IMR-90 (cell line): ENCODE measurements around the gene TMEM127. TPM values are rescaled to one million over a fixed set of nuclear protein-coding genes. Genes with fewer than 3 reads are reported as not detected.

ENCODE experiments used
- ATAC-seq: fragments of 200-7000 bp; cut with Tn5 transposase; 2 replicates; pipeline ENCODE4 v1.9.1; 2020; ENCODE audit warnings: low read depth, mild to moderate bottlenecking, moderate library complexity
- BruUV-seq: library from RNA; stranded (reverse); fragments of 400-500 nt; replicated peaks from 2 replicates; lab custom pipeline; 2021; lab: Mats Ljungman, UMichigan
- CTCF ChIA-PET: fragments of 300-600 bp; formaldehyde crosslinking; extraction: SDS; loops from one replicate; lab custom pipeline; 2021; ENCODE audit warnings: antibody characterized with exemption; lab: Yijun Ruan, JAX
- POLR2A ChIA-PET: fragments of 300-600 bp; sonication (Branson Sonifier 250); formaldehyde crosslinking; loops from one replicate; lab custom pipeline; 2022; ENCODE audit warnings: antibody characterized with exemption; ENCODE audit not compliant: unreplicated experiment; lab: Charles Lee
- DNase-seq: peaks from one replicate; pipeline ENCODE4 v3.0.0; 2013
- H2AFZ ChIP-seq: replicated peaks from 2 replicates; pipeline ENCODE3; 2013; ENCODE audit warnings: low read length, mild to moderate bottlenecking; ENCODE audit not compliant: poor library complexity
- H2AK5ac ChIP-seq: 2 replicates; pipeline ENCODE4 v1.6.1; 2013; ENCODE audit warnings: low read depth, low read length, inconsistent platforms
- H2AK9ac ChIP-seq: replicated peaks from 2 replicates; pipeline ENCODE3; 2013; ENCODE audit warnings: mild to moderate bottlenecking, low read depth, low read length, moderate library complexity; ENCODE audit not compliant: poor library complexity
- H2BK120ac ChIP-seq: 2 replicates; pipeline ENCODE4 v1.6.1; 2013; ENCODE audit warnings: low read depth, low read length, inconsistent platforms
- H2BK15ac ChIP-seq: 3 replicates; pipeline ENCODE4 v1.6.1; 2013; ENCODE audit warnings: low read depth, low read length, inconsistent platforms
- H2BK20ac ChIP-seq: 2 replicates; pipeline ENCODE4 v1.6.1; 2013; ENCODE audit warnings: low read depth, mild to moderate bottlenecking, inconsistent platforms, low read length, moderate library complexity
- H2BK5ac ChIP-seq: 2 replicates; pipeline ENCODE4 v1.6.1; 2013; ENCODE audit warnings: mild to moderate bottlenecking, low read depth, low read length, inconsistent platforms; ENCODE audit not compliant: poor library complexity, severe bottlenecking
- H3K14ac ChIP-seq: replicated peaks from 2 replicates; pipeline ENCODE4 v1.6.1; 2013; ENCODE audit warnings: low read depth, low read length, inconsistent platforms
- H3K18ac ChIP-seq: 2 replicates; pipeline ENCODE4 v1.6.1; 2013; ENCODE audit warnings: low read depth, low read length, control low read depth
- H3K23ac ChIP-seq: 2 replicates; pipeline ENCODE4 v1.6.1; 2013; ENCODE audit warnings: low read depth, low read length, inconsistent platforms
- H3K27ac ChIP-seq: 2 replicates; pipeline ENCODE4 v1.5.1; 2013; ENCODE audit warnings: mild to moderate bottlenecking, control low read depth, low read length; ENCODE audit not compliant: insufficient read depth
- H3K27me3 ChIP-seq: 2 replicates; pipeline ENCODE4 v1.6.1; 2013; ENCODE audit warnings: low read length; ENCODE audit not compliant: control insufficient read depth, insufficient read depth
- H3K36me3 ChIP-seq: 2 replicates; pipeline ENCODE4 v1.6.1; 2013; ENCODE audit warnings: low read length, mixed read lengths; ENCODE audit not compliant: control insufficient read depth, insufficient read depth
- H3K4ac ChIP-seq: 2 replicates; pipeline ENCODE4 v1.6.1; 2013; ENCODE audit warnings: low read depth, low read length, inconsistent platforms
- H3K4me1 ChIP-seq: 2 replicates; pipeline ENCODE4 v1.6.1; 2013; ENCODE audit warnings: low read length, mixed read lengths; ENCODE audit not compliant: control insufficient read depth, insufficient read depth
- H3K4me2 ChIP-seq: 2 replicates; pipeline ENCODE4 v1.6.1; 2013; ENCODE audit warnings: low read depth, mild to moderate bottlenecking, control low read depth, low read length, moderate library complexity
- H3K4me3 ChIP-seq: 2 replicates; pipeline ENCODE4 v1.5.1; 2013; ENCODE audit warnings: low read depth, mild to moderate bottlenecking, control low read depth, low read length, moderate library complexity; ENCODE audit not compliant: insufficient read depth
- H3K56ac ChIP-seq: 2 replicates; pipeline ENCODE4 v1.6.1; 2013; ENCODE audit warnings: low read length, inconsistent platforms; ENCODE audit not compliant: insufficient read depth; ENCODE audit errors: extremely low read depth
- H3K79me1 ChIP-seq, 2 experiments: 2 replicates each; pipeline ENCODE4 v1.6.1; 2013; ENCODE audit warnings: low read length in 2 of 2, inconsistent platforms in 1 of 2, low read depth in 1 of 2
- H3K9ac ChIP-seq: 2 replicates; pipeline ENCODE4 v1.6.1; 2013; ENCODE audit warnings: low read depth, low read length, control low read depth
- H3K9me1 ChIP-seq: 2 replicates; pipeline ENCODE4 v1.6.1; 2013; ENCODE audit warnings: low read length, inconsistent platforms; ENCODE audit not compliant: insufficient read depth
- H3K9me3 ChIP-seq: 2 replicates; pipeline ENCODE4 v1.6.1; 2013; ENCODE audit warnings: low read length; ENCODE audit not compliant: control insufficient read depth, insufficient read depth
- H4K20me1 ChIP-seq: 2 replicates; pipeline ENCODE4 v1.6.1; 2013; ENCODE audit warnings: low read length, inconsistent platforms; ENCODE audit not compliant: insufficient read depth
- H4K5ac ChIP-seq: 2 replicates; pipeline ENCODE4 v1.6.1; 2013; ENCODE audit warnings: mild to moderate bottlenecking, low read depth, low read length, control low read depth
- H4K8ac ChIP-seq, 2 experiments: 2 replicates each; pipeline ENCODE4 v1.6.1; 2013; ENCODE audit warnings: low read depth in 2 of 2, low read length in 2 of 2, control low read depth in 1 of 2, inconsistent platforms in 1 of 2
- H4K91ac ChIP-seq: 2 replicates; pipeline ENCODE4 v1.6.1; 2013; ENCODE audit warnings: low read depth, low read length, inconsistent platforms; ENCODE audit not compliant: insufficient read depth
- BHLHE40 ChIP-seq: fragments of 150-350 bp; IDR thresholded peaks from 2 replicates; pipeline ENCODE4 v1.6.1; 2016; ENCODE audit warnings: mild to moderate bottlenecking, low read depth, low read length
- CEBPB ChIP-seq: IDR thresholded peaks from 2 replicates; pipeline ENCODE4 v1.6.1; 2012; ENCODE audit warnings: low read depth, low read length, improper control_type of control experiment
- CHD1 ChIP-seq: IDR thresholded peaks from 2 replicates; pipeline ENCODE4 v1.6.1; 2012; ENCODE audit warnings: low read depth, low read length, improper control_type of control experiment
- CTCF ChIP-seq: conservative IDR thresholded peaks from 2 replicates; pipeline ENCODE4 v1.5.1; 2012; ENCODE audit warnings: mild to moderate bottlenecking, low read depth, low read length, improper control_type of control experiment
- ELK1 ChIP-seq: fragments of 150-350 bp; IDR thresholded peaks from 2 replicates; pipeline ENCODE4 v1.6.1; 2016; ENCODE audit warnings: low read depth, mild to moderate bottlenecking, low read length, moderate library complexity, borderline replicate concordance
- FOS ChIP-seq: fragments of 150-350 bp; IDR thresholded peaks from 2 replicates; pipeline ENCODE4 v1.6.1; 2016; ENCODE audit warnings: low read depth, low read length
- MAFK ChIP-seq: IDR thresholded peaks from 2 replicates; pipeline ENCODE4 v1.6.1; 2012; ENCODE audit warnings: low read depth, low read length, improper control_type of control experiment
- MAZ ChIP-seq: IDR thresholded peaks from 2 replicates; pipeline ENCODE4 v1.6.1; 2012; ENCODE audit warnings: low read depth, mild to moderate bottlenecking, low read length, improper control_type of control experiment, moderate library complexity, borderline replicate concordance
- MXI1 ChIP-seq: IDR thresholded peaks from 2 replicates; pipeline ENCODE4 v1.6.1; 2012; ENCODE audit warnings: low read depth, mild to moderate bottlenecking, low read length, moderate library complexity, borderline replicate concordance
- NFE2L2 ChIP-seq: fragments of 150-350 bp; IDR thresholded peaks from 2 replicates; pipeline ENCODE4 v1.6.1; 2016; ENCODE audit warnings: low read depth, mild to moderate bottlenecking, low read length
- POLR2A ChIP-seq: IDR thresholded peaks from 2 replicates; pipeline ENCODE4 v1.6.1; 2012; ENCODE audit warnings: mild to moderate bottlenecking, low read depth, low read length
- RAD21 ChIP-seq: IDR thresholded peaks from 2 replicates; pipeline ENCODE4 v1.6.1; 2012; ENCODE audit warnings: low read length, improper control_type of control experiment
- RCOR1 ChIP-seq: IDR thresholded peaks from 2 replicates; pipeline ENCODE4 v1.6.1; 2012; ENCODE audit warnings: mild to moderate bottlenecking, low read length, improper control_type of control experiment; ENCODE audit not compliant: insufficient replicate concordance
- RFX5 ChIP-seq: IDR thresholded peaks from 2 replicates; pipeline ENCODE4 v1.8.0; 2012; ENCODE audit warnings: low read depth, mild to moderate bottlenecking, low read length, moderate library complexity
- SMC3 ChIP-seq: fragments of 150-350 bp; IDR thresholded peaks from 2 replicates; pipeline ENCODE4 v1.6.1; 2016; ENCODE audit warnings: low read depth, mild to moderate bottlenecking, antibody characterized with exemption, low read length, moderate library complexity
- USF2 ChIP-seq: fragments of 150-350 bp; IDR thresholded peaks from 2 replicates; pipeline ENCODE4 v1.6.1; 2017; ENCODE audit warnings: mild to moderate bottlenecking, antibody characterized with exemption, low read length, low read depth
- WGBS, 2 experiments: methylation state at CpG; one replicate each; pipeline versions ENCODE4 v1.1.5 to v1.1.7; 2013; ENCODE audit warnings: missing lambda C conversion rate in 2 of 2; ENCODE audit not compliant: insufficient read length in 1 of 2; ENCODE audit errors: extremely low coverage in 2 of 2; 5-methylcytosine and 5-hydroxymethylcytosine counted together
- dilution Hi-C: fragments of 300-500 bp; cut with HindIII; formaldehyde crosslinking; loops from one replicate; pipeline ENCODE4 v1.14.3; 2018; ENCODE audit warnings: low sequenced_read_pairs; ENCODE audit not compliant: unreplicated experiment
- in situ Hi-C: fragments of 300-500 bp; cut with MboI; formaldehyde crosslinking; loops from 3 replicates; pipeline ENCODE4 v1.14.3; 2019; ENCODE audit warnings: low sequenced_read_pairs, inconsistent platforms, mixed read lengths
- intact Hi-C: fragments of 100-400 bp; cut with micrococcal nuclease; formaldehyde crosslinking; loops from 2 replicates; pipeline ENCODE4 v1.10.0; 2022
- polyA plus RNA-seq, 3 experiments: library from polyadenylated mRNA; depleted of rRNA; stranded (reverse); fragments of >200 nt; gene quantifications; 2 replicates each; pipeline ENCODE4 v1.2.3, GENCODE V29; 2012; ENCODE audit warnings: low replicate concordance in 1 of 3
- total RNA-seq: library from RNA; depleted of rRNA; stranded (reverse); fragments of >200 nt; gene quantifications from 2 replicates; pipeline ENCODE4 v1.2.3, GENCODE V29; 2012

The TMEM127 gene
- total and polyA plus RNA-seq, 2 of the 4 experiments (the other 2 are of a cell fraction) = 35.7 to 47.6 TPM

GRCh38 chr2:96253006-96253405, 12.8 kb downstream of the TMEM127 start:
- DNase-seq = no peak
- Histone ChIP-seq H3K36me3 (peaks cover 35% of the 10 kb centered on the region), H3K4me3 (no peak overlapping the region), H4K8ac (no peak overlapping the region), H4K20me1 (peaks cover 15% of the 10 kb centered on the region), H4K5ac (no peak overlapping the region), H2AK9ac (no peak overlapping the region), H4K91ac (no peak overlapping the region), H3K9me1 (peaks cover 23% of the 10 kb centered on the region), H3K56ac (no peak overlapping the region), H2BK20ac (no peak overlapping the region), H2AK5ac (no peak overlapping the region), H3K14ac (no peak overlapping the region), H3K9ac (no peak overlapping the region), H3K27ac (no peak overlapping the region), H2BK120ac (no peak overlapping the region), H3K23ac (no peak overlapping the region), H2AFZ (no peak overlapping the region), H3K79me1 (peaks cover 13 to 41% of the 10 kb centered on the region in 2 experiments), H3K4me1 (peaks cover 11% of the 10 kb centered on the region), H2BK15ac (no peak overlapping the region), H3K9me3 (no peaks in the 10 kb centered on the region), H3K4me2 (no peak overlapping the region), H3K4ac (no peak overlapping the region), H3K27me3 (no peaks in the 10 kb centered on the region), H2BK5ac (no peak overlapping the region), H3K18ac (no peak overlapping the region)
- POLR2A ChIA-PET = no interaction called here
- CTCF ChIA-PET = interaction anchor here (0.5 to 0.8 kb wide), 2 partner anchors 64 to 79 kb away, joined by 3 to 6 read pairs; no protein-coding TSS in a partner anchor
- ATAC-seq = no peak
- WGBS, 2 experiments = no CpG with 5 or more reads among the region's 7 CpGs
- in situ Hi-C loops (loop anchor here (25.0 kb wide), 1 partner anchor 241 kb away; no protein-coding TSS in a partner anchor), intact Hi-C loops (no loop called here), dilution Hi-C loops (no loop called here)
- no peak for TF ChIP-seq MAZ
- no peak for TF ChIP-seq RCOR1
- TF ChIP-seq RAD21 = no peak
- no peak for TF ChIP-seq ELK1
- TF ChIP-seq CTCF = no peak
- TF ChIP-seq POLR2A = no peak
- no peak for TF ChIP-seq SMC3
- no peak for TF ChIP-seq BHLHE40
- TF ChIP-seq CEBPB = no peak
- TF ChIP-seq FOS = no peak
- TF ChIP-seq NFE2L2 = no peak
- no peak for TF ChIP-seq CHD1
- TF ChIP-seq USF2 = no peak
- no peak for TF ChIP-seq MAFK
- TF ChIP-seq RFX5 = no peak
- no peak for TF ChIP-seq MXI1
- BruUV-seq = no TSS peak
